ENCODE measurements around the gene DENND1C.

DENND1C gene, protein sequence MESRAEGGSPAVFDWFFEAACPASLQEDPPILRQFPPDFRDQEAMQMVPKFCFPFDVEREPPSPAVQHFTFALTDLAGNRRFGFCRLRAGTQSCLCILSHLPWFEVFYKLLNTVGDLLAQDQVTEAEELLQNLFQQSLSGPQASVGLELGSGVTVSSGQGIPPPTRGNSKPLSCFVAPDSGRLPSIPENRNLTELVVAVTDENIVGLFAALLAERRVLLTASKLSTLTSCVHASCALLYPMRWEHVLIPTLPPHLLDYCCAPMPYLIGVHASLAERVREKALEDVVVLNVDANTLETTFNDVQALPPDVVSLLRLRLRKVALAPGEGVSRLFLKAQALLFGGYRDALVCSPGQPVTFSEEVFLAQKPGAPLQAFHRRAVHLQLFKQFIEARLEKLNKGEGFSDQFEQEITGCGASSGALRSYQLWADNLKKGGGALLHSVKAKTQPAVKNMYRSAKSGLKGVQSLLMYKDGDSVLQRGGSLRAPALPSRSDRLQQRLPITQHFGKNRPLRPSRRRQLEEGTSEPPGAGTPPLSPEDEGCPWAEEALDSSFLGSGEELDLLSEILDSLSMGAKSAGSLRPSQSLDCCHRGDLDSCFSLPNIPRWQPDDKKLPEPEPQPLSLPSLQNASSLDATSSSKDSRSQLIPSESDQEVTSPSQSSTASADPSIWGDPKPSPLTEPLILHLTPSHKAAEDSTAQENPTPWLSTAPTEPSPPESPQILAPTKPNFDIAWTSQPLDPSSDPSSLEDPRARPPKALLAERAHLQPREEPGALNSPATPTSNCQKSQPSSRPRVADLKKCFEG

DNA sequence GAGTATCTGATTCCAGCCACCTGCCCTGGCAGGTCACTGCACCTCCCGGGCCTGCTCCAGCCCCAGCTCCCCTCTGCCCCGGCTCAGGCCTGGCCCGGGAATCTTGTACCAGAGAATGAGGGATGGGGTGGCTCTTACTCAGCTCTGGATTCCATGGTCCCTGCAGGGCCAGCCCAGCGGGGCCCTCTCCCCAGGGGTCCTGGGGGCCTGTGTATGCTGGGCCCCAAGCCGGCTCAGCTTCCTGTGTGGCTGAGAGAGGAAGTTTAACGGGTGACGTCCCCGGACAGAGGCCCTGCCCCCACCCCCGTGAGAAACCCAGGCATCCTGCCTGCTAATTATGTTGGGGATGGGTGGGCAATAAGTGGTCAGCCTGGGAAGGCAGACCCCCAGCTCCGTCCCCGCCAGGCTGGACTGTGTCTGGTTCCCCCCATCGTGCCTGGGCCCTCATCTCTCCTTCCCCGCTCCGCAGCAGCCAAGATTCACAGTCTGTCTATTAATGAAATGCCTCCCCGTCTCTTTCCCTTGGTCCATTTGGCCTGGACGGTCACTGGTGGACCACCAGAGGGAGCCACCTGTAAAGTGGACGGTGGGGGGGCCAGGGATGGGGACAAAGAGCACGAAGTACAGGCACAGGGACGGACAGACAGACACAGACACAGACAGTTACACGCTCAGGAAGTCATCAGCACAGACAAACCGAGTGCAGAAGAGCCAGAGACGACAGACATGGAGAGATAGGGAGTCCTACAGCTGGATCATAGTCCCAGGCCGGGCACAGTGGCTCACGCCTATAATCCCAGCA, at the start of gene DENND1C:
Gene DENND1C, minus strand, starts transcription at position 247 of the 802 bp plus-strand sequence. Its CDS starts 92 bp downstream, at position 155.
- DNase-seq = peak; percentile 29

DNA sequence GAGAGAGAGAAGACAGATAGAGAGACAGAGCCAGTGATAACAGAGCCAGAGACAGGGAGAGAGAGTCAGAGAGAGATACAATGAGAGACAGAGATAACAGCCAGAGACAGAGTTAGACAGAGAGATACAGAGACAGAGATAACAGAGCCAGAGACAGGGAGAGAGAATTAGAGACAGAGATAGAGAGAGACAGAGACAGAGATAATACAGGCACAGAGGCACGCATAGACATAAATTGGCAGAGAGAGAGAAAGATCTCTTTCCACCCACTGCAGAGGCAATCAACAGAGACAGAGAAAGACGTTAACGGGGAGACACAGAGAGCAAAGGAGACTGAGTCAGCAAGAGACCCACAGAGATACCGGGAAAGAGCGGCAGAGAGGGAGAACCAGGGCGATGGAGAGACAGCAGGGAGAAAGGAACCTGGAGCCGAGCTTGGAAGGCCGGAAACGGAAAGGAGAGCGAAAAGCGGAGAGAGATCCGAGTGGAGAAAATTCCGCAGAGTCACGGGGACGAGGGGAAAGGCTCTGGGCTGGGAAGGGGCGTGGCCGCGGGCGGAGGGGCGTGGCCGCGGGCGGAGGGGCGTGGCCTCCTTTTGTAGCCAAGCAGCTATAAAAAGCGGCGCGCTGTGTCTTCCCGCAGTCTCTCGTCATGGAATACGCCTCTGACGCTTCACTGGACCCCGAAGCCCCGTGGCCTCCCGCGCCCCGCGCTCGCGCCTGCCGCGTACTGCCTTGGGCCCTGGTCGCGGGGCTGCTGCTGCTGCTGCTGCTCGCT, 49.0 kb upstream of the DENND1C start, which contains the start of gene TNFSF9:
Gene TNFSF9, plus strand, starts transcription at position 641 of the 777 bp plus-strand sequence. Its CDS starts 11 bp downstream, at position 652.
- peak; percentile 82 for DNase-seq

DNA sequence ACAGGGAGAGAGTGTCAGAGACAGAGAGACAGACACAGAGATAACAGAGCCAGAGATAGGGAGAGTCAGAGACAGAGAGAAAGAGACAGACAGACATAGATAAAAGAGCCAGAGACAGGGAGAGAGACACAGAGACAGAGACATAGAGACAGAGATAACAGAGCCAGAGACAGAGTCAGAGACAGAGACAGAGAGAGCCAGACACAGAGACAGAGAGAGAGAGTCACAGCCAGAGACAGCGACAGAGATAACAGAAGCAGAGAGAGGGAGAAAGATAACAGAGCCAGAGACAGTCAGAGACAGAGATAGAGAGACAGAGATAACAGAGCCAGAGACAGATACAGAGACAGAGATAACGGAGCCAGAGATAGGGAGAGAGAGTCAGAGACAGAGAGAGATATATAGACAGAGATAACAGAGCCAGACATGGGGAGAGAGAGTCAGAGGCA, 48.4 kb upstream of the DENND1C start:
- no peak for DNase-seq

DNA sequence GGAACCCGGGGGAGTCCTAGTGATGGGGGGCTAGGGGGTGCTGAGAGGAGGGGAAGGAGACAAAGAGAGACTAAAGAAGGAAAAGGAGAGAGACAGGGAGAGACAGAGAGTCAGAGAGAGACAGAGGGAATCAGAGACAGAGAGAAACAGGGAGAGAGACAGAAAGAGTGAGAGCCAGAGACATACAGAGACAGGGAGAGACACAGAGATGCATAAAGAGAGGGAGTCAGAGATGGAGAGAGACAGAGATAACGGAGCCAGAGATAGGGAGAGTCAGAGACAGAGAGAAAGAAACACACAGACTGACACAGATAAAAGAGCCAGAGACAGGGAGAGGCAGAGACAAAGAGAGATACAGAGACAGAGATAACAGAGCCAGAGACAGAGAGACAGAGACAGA, 47.8 kb upstream of the DENND1C start:
- no peak for DNase-seq

DNA sequence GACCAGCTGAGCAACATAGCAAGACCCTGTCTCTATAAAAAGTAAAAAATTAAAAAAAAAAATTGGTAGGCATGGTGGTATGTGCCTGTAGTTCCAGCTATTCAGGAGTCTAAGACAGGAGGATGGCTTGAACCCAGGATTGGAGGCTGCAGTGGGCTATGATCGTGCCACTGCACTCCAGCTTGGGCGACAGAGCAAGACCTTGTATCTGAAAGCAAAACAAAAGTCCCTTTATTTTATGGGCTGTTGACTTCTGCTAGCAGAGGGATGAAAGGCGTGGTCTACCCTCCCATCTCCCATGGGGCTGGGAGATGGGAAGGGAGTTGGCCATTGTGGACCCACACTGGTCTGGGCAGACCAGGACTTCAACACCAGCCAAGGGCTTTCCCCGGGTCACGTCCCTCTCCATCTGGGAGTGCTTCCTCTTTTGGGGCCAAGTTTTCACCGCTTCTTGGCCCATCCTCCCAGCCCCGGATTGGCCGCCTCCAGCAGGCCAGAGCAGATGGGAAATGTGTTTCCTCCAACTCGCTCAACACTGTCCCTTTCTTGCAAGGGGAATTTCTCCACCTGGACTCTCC, 47.0 kb upstream of the DENND1C start:
- no peak for DNase-seq

DNA sequence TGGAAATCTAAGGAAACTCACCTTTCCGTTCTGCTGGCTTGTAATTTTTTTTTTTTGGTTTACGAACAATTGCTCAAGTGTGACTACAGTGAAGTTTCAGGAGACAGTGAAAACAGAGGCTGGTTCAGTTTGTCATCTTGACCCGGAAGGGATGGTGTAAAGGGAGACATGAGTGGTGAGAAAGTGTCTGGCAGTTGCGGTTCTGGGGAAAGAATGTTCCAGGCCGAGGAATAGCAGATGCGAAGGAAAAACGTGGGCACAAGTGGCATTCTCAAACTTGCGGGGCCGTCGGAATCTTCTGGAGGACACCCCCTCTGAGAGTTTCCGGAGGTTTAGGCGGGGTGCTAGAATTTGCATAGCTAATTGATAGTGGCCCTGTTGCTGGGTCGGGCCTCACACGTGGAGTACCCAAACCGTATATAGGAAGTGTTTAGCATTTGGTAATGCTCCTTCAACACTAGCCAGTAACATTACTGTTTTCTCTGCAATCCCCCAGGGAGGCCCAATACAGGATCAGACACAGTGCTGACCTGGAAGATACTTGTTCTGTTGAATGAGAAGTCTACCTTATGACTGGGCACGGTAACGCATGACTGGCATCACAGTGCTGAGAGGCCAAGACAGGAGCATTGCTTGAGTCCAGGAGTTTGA, 46.4 kb upstream of the DENND1C start:
- no peak for DNase-seq

DNA sequence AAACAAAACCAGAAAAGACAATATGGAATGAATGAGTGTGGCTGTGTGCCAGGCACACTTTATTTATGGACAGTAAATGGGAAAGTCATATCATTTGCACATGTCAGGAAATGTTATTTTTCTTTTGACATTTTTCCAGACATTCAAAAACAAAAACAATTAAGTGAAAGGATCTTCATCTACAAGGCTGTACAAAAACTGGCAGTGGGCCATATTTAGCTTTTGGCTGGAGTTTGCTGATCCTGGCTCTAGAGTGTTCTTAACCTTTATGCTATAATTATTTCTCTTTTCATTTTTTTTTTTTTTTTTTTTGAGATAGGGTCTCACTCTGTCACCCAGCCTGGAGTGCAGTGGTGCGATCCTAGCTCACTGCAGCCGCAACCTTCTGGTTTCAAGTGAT, 42.7 kb upstream of the DENND1C start:
- DNase-seq = no peak

DNA sequence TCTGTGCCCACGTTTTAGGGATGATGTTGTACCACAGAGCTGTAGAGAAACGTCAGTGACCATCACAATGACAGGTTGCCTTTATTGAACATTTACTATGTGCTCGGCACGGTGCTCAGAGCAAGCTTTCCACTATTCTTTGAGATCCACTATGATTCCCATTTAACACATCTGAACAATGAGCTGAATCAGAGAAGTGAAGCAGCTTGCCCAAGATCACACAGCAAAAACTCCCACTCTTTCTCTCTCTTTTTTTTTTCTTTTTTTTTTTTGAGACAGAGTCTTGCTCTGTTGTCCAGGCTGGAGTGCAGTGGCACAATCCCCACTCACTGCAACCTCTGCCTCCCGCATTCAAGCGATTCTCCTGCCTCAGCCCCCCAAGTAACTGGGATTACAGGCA, 41.1 kb upstream of the DENND1C start:
- no peak for DNase-seq

DNA sequence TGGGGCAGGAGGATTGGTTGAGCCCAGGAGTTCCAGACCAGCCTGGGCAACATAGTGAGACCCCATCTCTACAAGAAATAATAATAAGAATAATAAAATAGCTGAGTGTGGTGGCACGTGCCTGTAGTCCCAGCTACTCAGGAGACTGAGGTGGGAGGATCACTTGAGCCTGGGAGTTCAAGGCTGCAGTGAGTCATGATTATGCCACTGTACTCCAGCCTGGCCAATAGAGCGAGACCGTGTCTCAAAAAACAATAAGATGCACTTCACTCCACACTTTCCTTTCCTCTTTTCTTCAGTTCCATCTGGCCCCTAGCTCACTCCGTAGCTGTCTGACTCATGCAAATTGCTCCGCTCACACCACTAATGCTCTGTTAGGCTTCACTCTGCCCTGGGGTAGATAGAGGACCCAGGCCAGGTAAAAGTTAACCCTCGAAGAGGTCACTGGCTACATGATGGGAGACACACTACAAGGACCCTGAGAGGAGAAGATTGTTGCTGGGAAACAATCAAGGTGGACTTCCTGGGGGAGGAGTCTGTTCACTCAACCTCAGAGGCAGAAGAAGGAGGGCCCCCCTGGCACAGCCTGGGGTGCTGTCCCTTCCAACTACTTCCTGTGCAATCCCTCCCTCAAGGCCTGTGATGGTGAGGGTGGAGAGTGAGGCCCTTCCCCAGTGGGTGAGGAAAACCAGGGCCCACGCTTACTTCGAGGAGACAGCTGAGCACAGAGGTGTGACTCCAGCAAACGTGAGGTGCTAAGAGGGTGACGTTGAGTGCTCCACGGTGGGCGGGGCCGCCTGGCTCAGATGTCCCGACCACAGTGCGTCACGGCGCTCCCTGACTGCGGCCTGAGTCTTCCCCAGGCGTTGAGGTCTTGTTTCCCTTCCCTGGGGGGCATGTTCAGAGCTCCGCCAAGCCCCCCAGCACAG, 40.4 kb upstream of the DENND1C start:
- DNase-seq = no peak

DNA sequence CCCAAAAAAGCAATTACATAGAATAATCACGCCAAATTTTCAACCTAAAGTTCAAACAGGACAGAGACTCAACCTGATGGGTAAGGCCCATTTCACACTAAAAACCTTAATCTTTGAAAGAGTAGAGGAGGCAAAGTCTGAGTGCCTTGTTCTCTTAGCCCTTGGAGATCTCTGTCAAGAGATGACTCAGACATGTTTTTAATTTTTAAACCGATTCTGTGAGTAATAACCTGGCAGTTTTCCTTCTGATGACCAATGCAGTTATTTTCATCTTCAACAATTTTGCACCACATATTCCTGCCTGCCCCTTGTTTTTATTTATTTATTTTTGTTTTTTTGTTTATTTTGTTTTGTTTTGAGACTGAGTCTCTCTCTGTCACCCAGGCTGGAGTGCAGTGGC, 37.7 kb upstream of the DENND1C start:
- no peak for DNase-seq

DNA sequence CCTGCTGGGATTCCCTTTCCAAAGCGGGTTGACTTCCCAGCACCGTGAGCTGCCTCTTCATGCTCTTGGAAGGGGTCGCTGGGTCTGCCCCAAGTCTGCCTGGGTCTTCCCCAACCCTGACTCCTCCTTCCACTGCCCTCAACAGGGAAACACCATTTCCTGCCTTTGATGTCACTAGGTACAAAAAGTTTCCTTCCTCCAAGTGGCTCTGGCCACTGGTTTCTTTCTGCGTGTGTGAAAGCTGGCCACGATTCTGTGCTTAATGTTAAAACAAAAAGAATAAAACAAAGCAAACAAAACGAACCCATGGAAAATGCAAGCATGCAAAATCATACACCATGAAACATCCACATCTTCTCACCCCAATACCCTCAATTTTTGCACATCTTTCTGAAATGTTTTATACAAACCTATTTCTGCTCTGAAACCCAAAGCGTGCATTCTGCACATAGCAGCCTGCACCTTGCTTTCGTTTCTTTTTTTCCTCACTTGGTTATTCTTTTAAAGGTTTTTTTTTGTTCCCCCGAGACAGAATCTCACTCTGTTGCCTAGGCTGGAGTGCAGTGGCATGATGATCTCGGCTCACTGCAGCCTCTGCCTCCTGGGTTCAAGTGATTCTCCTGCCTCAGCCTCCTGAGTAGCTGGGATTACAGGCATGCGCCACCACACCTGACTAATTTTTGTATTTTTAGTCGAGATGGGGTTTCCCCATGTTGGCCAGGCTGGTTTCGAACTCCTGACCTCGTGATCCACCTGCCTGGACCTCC, 36.7 kb upstream of the DENND1C start:
- DNase-seq = no peak

DNA sequence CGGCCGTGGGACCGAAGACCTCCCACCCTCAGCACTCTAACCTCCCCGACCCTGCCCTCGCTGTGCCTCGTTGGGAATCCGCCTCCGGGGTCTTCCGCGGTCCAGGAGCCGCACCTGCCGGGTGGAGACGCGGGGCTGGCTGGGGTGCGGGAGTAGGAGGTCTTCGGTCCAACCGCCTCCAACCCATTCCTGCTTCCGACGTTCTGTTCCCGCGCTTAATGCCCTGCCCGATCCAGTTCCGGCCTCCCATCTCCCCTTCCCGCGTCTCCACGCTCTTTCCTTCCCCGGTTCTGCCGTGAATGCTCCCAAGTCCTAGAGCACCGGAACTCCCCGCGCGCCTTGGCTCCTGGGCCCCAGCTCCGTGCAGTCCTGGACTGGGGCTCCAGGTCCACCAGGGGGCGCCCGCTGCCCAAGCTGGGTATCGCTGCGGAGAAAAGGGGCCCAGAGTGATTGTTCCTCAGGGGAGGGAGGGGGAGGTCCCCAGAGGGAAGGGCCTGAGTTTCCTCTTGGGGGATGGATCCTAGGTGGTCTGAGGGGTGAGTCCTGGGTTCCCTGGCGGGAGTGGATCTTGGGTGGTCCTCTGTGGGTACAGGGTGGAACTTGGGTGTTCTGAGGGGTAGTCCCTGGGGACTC, 35.2 kb upstream of the DENND1C start:
- DNase-seq = peak; percentile 89

DNA sequence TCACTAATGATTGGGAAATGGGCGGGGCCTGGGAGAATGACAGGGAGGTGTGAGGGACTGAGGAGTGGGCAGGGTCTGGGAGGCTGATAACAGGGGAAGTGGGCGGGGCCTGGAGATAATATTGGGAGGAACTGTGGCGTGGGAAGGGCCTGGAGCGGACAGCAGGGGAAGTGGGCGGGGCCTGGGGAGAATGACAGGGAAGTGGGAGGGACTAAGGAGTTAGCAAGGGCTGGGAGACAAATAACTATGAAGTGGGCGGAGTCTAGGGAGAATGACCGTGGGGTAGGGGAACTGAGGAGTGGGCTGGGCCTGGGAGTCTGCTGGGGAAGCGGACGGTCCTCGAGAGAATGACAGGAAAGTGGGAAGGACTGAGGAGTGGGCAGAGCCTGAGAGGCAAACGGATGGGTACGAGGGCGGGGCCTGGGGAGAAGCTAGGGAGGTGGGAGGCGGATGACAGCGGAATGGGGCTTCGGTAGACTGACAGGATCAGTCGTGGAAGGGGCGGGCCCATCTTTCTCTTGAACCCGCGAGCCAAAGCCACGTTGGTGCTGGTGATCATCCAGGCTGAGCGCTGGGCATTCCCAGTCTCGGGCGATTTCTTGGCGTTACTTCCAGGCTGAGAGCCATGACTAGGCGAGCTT, 34.6 kb upstream of the DENND1C start:
- DNase-seq = peak; percentile 98

DNA sequence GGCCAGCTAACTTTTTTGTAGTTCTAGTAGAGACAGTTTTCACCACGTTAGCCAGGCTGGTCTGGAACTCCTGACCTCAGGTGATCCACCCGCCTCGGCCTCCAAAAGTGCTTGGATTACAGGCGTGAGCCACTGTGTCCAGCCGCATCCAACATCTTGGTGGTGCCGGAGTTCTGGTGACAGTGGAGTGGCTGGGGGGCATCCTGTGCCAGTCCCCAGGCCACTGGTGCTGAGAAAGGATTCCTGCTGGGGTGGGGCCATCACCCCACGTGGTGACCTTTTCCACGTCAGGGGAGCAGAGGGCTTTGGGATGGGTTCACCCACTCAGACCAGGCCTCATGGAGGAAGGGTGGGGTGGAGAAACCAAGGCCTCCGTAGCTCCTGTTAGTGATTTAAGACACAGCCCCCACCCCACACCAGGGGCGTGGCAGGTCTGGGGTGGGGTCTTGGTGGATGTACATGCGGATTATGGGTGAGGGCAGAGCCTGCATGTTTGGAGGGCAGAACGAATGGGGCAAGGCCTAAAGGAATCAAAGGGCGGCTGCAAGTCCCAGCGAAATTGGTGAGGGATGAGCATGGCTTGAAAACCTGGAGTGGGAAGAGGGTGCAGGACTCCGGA, 33.4 kb upstream of the DENND1C start:
- DNase-seq = no peak

DNA sequence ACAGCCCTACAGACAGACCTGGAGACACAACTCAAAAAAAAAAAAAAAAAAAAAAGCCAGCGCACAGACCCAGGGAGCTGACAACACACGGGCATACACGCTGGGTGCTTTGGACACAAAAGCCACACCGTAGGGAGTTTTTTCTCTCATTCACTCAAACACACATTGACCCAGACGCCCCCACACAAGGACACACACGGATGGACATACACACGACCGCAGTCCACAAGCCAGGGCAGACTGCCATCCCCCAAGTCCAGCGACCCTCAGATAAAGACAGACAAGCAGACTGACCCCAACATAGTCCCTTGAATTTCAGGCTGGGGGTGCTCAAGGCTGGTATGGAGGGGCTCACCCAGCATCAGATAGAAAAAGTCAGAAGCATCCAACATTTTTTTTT, 32.5 kb upstream of the DENND1C start:
- no peak for DNase-seq

DNA sequence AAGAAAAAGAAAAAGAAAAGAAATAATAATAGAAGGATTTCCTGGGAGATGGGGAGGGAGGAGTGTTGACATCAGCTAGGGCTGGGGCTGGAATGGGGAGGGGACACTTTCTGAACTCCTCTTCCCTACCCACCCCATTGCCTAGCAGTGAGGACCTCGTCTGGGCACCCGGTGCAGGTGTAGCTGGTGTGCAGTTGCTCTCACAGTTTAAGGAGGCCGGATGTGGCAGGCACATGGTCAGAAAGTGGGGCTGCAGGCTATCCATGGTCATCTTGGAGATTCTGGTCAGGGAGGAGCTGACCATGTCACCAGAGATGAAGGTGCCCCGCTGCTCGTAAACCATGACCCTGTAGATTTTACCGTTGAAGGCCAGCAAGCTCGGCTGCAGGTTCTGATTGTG, 29.0 kb upstream of the DENND1C start:
- no peak for DNase-seq

DNA sequence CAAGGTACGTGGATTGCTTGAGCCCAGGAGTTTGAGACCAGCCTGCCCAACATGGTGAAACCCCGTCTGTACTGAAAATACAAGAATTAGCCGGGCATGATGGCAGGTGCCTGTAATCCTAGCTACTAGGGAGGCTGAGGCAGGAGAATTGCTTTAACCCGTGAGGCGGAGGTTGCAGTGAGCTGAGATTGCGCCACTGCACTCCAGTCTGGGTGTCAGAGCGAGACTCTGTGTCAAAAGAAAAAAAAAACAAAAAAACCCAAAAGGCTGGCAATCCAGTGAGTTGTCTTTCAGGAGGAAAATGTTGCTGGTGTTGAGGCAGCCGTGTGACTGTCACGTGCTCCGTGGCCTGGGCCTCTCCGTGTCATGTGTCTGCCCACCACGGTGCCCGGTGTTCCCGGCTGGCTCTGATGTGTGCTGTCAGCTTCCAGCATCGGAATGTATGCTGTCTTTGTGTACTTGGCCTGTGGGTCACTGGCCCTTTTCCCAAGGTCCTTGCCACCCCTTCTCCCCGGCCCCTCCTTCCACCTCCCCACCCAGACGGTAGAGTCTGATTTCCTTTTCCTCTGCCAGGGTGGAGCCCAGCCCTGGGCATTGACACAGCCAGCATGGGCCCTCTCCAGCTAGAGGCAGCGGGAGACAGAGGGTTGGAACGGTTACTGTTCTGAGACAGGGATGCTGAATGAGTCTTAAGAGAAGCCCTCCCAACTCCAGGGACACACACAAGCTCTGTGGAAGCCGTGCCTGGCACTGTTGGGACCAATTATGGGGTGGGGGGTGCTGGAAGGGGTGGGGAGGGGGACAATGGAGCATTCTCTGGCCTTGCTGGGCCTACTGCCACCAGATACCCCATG, 27.8 kb upstream of the DENND1C start:
- no peak for DNase-seq

All from NCI-H82 (cell line).